ENCODE measurements around the gene ZBTB7B.
A peak's percentile ranks its signal among the peaks of the same experiment; 100 is the strongest.

ZBTB7B gene

DNA sequence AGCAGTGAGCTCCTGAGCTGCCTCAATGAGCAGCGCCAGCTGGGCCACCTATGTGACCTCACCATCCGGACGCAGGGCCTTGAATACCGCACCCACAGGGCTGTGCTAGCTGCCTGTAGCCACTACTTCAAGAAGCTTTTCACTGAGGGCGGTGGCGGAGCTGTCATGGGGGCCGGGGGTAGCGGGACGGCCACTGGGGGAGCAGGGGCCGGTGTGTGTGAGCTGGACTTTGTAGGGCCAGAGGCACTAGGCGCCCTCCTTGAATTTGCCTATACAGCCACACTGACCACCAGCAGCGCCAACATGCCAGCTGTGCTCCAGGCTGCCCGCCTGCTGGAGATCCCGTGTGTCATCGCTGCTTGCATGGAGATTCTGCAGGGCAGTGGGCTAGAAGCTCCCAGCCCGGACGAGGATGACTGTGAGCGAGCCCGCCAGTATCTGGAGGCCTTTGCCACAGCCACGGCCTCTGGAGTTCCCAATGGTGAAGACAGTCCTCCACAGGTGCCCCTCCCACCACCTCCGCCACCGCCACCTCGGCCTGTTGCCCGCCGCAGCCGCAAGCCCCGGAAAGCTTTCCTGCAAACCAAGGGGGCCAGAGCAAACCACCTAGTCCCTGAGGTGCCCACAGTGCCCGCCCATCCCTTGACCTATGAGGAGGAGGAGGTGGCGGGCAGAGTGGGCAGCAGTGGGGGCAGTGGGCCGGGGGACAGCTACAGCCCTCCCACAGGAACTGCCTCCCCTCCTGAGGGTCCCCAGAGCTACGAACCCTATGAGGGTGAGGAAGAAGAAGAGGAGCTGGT, 12.3 kb downstream of the ZBTB7B start:
- Histone ChIP-seq H3K9me3 (ENCODE audit: low read length) (no peaks in the 10 kb centered on the region), H3K36me3 (ENCODE audit: insufficient read depth, low read length) (peaks cover 5% of the 10 kb centered on the region), H3K27me3 (ENCODE audit: insufficient read depth, low read length) (no peaks in the 10 kb centered on the region), H3K4me3 (ENCODE audit: low read length) (no peak overlapping the region), H2AFZ (ENCODE audit: low read depth, low read length) (no peak overlapping the region), H3K4me1 (ENCODE audit: insufficient read depth, low read length) (peaks cover 33% of the 10 kb centered on the region)

GRCh38 chr1:155015527-155016230, 13.1 kb downstream of the ZBTB7B start:
- Histone ChIP-seq H3K4me3 (ENCODE audit: low read length) (no peak overlapping the region), H3K4me1 (ENCODE audit: insufficient read depth, low read length) (peaks cover 34% of the 10 kb centered on the region)

GRCh38 chr1:155016231-155016831, 13.7 kb downstream of the ZBTB7B start:
- peaks cover 34% of the 10 kb centered on the region for H3K4me1 ChIP-seq (ENCODE audit: insufficient read depth, low read length)
- peaks cover 5% of the 10 kb centered on the region for H3K36me3 ChIP-seq (ENCODE audit: insufficient read depth, low read length)
- H2AFZ ChIP-seq (ENCODE audit: low read depth, low read length) = no peak overlapping the region
- H3K27me3 ChIP-seq (ENCODE audit: insufficient read depth, low read length) = no peaks in the 10 kb centered on the region
- no peaks in the 10 kb centered on the region for H3K9me3 ChIP-seq (ENCODE audit: low read length)
- H3K4me3 ChIP-seq (ENCODE audit: low read length) = no peak overlapping the region

More at GRCh38 chr1:155015527-155016230, 13.1 kb downstream of the ZBTB7B start:
- Histone ChIP-seq H3K27me3 (ENCODE audit: insufficient read depth, low read length) (no peaks in the 10 kb centered on the region), H3K9me3 (ENCODE audit: low read length) (no peaks in the 10 kb centered on the region), H3K36me3 (ENCODE audit: insufficient read depth, low read length) (peaks cover 5% of the 10 kb centered on the region), H2AFZ (ENCODE audit: low read depth, low read length) (no peak overlapping the region)

DNA sequence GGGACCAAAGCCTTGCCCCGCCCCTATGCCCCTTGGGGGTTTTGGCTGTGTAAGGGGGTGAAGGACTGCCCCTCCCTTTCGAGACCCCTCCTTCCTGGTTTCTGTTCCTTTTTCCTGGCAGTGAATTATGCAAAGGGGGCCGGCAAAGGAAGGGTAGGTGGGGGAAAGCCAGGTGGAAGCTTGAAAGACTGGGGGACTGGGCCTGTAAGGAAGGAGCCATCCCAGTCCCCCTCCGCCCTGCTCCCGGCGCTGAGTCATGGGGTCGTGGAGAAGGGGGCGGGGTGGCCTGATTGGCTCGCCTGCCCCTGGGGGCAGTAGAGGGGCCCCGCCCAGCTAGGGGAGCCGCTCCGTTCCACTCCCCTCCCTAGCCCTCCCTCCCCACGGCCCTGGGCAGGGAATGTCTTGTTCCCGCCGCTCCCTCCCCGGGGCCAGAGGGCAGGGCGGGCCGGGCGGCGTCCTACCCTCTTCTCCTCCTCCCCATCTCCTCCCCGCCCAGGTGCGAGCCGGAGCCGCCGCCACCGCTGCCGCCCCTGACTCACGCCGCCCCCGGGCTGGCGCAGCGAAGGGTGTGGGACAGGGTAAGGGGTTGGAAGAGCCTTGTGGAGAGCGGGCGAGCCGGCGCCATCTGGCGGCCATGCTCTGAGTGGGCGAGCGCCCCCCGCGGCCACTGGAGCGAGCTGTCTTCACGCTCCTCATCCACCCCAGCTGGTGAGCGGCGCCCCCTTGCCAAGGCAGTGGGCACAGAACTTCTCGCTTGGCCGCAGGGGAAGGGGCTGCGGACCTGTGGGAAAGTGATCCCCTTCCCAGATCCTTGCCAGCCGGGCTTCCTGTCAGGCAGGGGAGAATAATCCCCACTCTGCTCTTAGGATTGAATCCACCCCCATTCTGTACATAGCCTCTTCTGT, 14.7 kb downstream of the ZBTB7B start:
- Histone ChIP-seq H3K9me3 (ENCODE audit: low read length) (no peaks in the 10 kb centered on the region), H2AFZ (ENCODE audit: low read depth, low read length) (peak overlapping the region; percentile 56), H3K4me1 (ENCODE audit: insufficient read depth, low read length) (peaks cover 26% of the 10 kb centered on the region), H3K27me3 (ENCODE audit: insufficient read depth, low read length) (no peaks in the 10 kb centered on the region), H3K4me3 (ENCODE audit: low read length) (peak overlapping the region; percentile 20), H3K36me3 (ENCODE audit: insufficient read depth, low read length) (peaks cover 5% of the 10 kb centered on the region)

GRCh38 chr1:155017946-155018316, 15.3 kb downstream of the ZBTB7B start:
- peaks cover 5% of the 10 kb centered on the region for H3K36me3 ChIP-seq (ENCODE audit: insufficient read depth, low read length)
- H3K4me3 ChIP-seq (ENCODE audit: low read length) = no peak overlapping the region
- H3K27me3 ChIP-seq (ENCODE audit: insufficient read depth, low read length) = no peaks in the 10 kb centered on the region
- H3K9me3 ChIP-seq (ENCODE audit: low read length) = no peaks in the 10 kb centered on the region
- peaks cover 23% of the 10 kb centered on the region for H3K4me1 ChIP-seq (ENCODE audit: insufficient read depth, low read length)
- H2AFZ ChIP-seq (ENCODE audit: low read depth, low read length) = no peak overlapping the region

- H3K9me3 ChIP-seq (ENCODE audit: low read length) = no peaks in the 10 kb centered on the region
- peaks cover 23% of the 10 kb centered on the region for H3K4me1 ChIP-seq (ENCODE audit: insufficient read depth, low read length)
- H3K36me3 ChIP-seq (ENCODE audit: insufficient read depth, low read length) = peaks cover 5% of the 10 kb centered on the region
- H3K27me3 ChIP-seq (ENCODE audit: insufficient read depth, low read length) = no peaks in the 10 kb centered on the region
- H3K4me3 ChIP-seq (ENCODE audit: low read length) = no peak overlapping the region
- no peak overlapping the region for H2AFZ ChIP-seq (ENCODE audit: low read depth, low read length)
Measured at GRCh38 chr1:155018617-155019348, 16.2 kb downstream of the ZBTB7B start.

GRCh38 chr1:155019377-155020245, 17.0 kb downstream of the ZBTB7B start:
- Histone ChIP-seq H3K4me3 (ENCODE audit: low read length) (no peak overlapping the region), H3K9me3 (ENCODE audit: low read length) (no peaks in the 10 kb centered on the region), H3K27me3 (ENCODE audit: insufficient read depth, low read length) (no peaks in the 10 kb centered on the region), H3K36me3 (ENCODE audit: insufficient read depth, low read length) (peaks cover 5% of the 10 kb centered on the region), H3K4me1 (ENCODE audit: insufficient read depth, low read length) (peaks cover 23% of the 10 kb centered on the region), H2AFZ (ENCODE audit: low read depth, low read length) (no peak overlapping the region)

GRCh38 chr1:155022136-155022926, 19.7 kb downstream of the ZBTB7B start:
- H3K4me3 ChIP-seq (ENCODE audit: low read length) = no peak overlapping the region
- no peaks in the 10 kb centered on the region for H3K36me3 ChIP-seq (ENCODE audit: insufficient read depth, low read length)
- peaks cover 23% of the 10 kb centered on the region for H3K4me1 ChIP-seq (ENCODE audit: insufficient read depth, low read length)
- no peaks in the 10 kb centered on the region for H3K27me3 ChIP-seq (ENCODE audit: insufficient read depth, low read length)
- no peaks in the 10 kb centered on the region for H3K9me3 ChIP-seq (ENCODE audit: low read length)
- no peak overlapping the region for H2AFZ ChIP-seq (ENCODE audit: low read depth, low read length)

GRCh38 chr1:155022927-155023236, 20.3 kb downstream of the ZBTB7B start:
- peaks cover 20% of the 10 kb centered on the region for H3K4me1 ChIP-seq (ENCODE audit: insufficient read depth, low read length)
- H3K27me3 ChIP-seq (ENCODE audit: insufficient read depth, low read length) = no peaks in the 10 kb centered on the region
- H2AFZ ChIP-seq (ENCODE audit: low read depth, low read length) = no peak overlapping the region
- H3K36me3 ChIP-seq (ENCODE audit: insufficient read depth, low read length) = no peaks in the 10 kb centered on the region
- no peak overlapping the region for H3K4me3 ChIP-seq (ENCODE audit: low read length)
- H3K9me3 ChIP-seq (ENCODE audit: low read length) = no peaks in the 10 kb centered on the region

DNA sequence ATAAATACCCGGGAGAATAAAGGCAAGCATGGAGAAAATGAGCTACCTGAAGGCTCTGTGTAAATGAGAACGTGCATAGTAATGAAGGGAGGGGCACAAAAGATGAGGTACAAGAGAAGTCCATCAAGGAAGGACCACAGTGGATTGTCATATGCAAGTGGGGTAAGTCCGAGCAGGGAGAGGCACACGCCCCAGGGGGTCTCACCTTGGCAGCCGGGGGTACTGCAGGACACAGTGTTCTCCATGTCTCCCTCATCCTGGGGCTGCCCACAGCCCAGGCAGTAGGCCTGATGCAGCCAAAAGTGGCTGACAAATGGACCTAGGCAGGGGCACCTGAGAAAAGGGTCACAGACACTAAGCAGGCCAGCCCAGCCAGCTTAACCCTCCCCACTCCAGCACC, 21.0 kb downstream of the ZBTB7B start:
- H3K9me3 ChIP-seq (ENCODE audit: low read length) = no peaks in the 10 kb centered on the region
- peaks cover 14% of the 10 kb centered on the region for H3K4me1 ChIP-seq (ENCODE audit: insufficient read depth, low read length)
- H2AFZ ChIP-seq (ENCODE audit: low read depth, low read length) = no peak overlapping the region
- no peaks in the 10 kb centered on the region for H3K36me3 ChIP-seq (ENCODE audit: insufficient read depth, low read length)
- no peaks in the 10 kb centered on the region for H3K27me3 ChIP-seq (ENCODE audit: insufficient read depth, low read length)
- H3K4me3 ChIP-seq (ENCODE audit: low read length) = no peak overlapping the region

DNA sequence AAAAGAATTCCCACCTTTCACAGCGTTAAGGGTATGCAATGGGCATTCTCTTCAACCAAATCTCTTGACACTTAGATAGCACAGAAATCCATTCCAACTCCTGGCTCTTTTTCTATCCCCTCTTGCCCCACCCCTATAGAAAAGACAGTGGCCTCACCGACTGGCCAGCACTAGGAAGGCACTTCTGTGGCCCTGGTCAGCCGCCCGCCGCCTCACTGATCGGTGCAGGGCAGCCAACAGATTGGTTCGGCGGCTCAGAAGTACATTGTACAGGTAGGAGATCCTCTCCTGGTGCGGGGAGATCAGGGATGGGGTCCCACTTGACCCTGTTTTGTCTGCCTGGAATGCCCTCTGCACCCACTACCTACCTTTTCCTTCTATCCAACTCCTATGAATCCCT, 21.7 kb downstream of the ZBTB7B start:
- no peak overlapping the region for H3K4me3 ChIP-seq (ENCODE audit: low read length)
- H3K27me3 ChIP-seq (ENCODE audit: insufficient read depth, low read length) = no peaks in the 10 kb centered on the region
- no peak overlapping the region for H2AFZ ChIP-seq (ENCODE audit: low read depth, low read length)

More for the DNA sequence above, 21.7 kb downstream of the ZBTB7B start:
- Histone ChIP-seq H3K36me3 (ENCODE audit: insufficient read depth, low read length) (no peaks in the 10 kb centered on the region), H3K9me3 (ENCODE audit: low read length) (no peaks in the 10 kb centered on the region), H3K4me1 (ENCODE audit: insufficient read depth, low read length) (peaks cover 7% of the 10 kb centered on the region)

All from neuron (in vitro differentiated cells).